AG09319 (cell line): ENCODE measurements around the gene PIGU.

Source experiments
- DNase-seq: peaks from one replicate; pipeline ENCODE4 v3.0.0-alpha.2; 2010; ENCODE audit warnings: low read depth; ENCODE audit errors: extremely low read depth
- TF ChIP-seq, protein P1 (sequence below): IDR thresholded peaks from 2 replicates; pipeline ENCODE4 v1.5.1; 2011; ENCODE audit warnings: low read depth, mild to moderate bottlenecking, inconsistent platforms, low read length, moderate library complexity

PIGU gene

DNA sequence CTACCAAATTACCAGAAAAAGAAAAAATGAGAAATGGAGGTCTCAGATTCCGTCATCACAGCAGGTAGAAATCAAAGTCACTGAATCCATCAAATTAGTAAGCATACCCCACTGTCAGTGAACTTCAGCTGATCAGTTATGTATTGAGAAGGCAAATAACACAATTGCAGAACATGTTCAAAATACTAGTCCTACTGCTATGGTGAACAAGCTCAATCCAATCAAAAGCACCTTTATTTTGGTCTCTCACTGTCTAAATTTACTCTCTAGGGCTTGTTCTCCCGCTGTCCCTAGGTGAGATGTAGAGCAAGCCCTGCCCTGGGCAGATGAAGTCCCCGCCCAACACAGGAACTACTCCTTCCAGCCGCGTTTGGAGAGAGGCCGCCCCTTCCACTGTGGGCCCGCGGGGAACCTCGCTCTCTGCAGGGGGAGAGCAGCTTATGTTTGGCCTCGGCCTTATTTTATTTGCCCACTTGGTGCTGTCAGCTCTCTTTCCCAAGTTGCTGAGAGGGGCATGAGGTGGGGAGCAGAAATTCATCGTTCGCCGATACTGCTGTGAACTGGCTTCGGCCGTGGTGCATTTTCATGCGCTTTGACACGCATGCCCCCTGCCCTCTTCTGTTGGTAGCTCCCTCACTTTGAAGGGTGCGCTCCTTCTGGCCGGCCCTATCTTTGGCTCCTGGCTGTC lies 132.6 kb downstream of the PIGU start:
- TF ChIP-seq, protein P1, sequence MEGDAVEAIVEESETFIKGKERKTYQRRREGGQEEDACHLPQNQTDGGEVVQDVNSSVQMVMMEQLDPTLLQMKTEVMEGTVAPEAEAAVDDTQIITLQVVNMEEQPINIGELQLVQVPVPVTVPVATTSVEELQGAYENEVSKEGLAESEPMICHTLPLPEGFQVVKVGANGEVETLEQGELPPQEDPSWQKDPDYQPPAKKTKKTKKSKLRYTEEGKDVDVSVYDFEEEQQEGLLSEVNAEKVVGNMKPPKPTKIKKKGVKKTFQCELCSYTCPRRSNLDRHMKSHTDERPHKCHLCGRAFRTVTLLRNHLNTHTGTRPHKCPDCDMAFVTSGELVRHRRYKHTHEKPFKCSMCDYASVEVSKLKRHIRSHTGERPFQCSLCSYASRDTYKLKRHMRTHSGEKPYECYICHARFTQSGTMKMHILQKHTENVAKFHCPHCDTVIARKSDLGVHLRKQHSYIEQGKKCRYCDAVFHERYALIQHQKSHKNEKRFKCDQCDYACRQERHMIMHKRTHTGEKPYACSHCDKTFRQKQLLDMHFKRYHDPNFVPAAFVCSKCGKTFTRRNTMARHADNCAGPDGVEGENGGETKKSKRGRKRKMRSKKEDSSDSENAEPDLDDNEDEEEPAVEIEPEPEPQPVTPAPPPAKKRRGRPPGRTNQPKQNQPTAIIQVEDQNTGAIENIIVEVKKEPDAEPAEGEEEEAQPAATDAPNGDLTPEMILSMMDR = no peak
- DNase-seq = no peak

DNA sequence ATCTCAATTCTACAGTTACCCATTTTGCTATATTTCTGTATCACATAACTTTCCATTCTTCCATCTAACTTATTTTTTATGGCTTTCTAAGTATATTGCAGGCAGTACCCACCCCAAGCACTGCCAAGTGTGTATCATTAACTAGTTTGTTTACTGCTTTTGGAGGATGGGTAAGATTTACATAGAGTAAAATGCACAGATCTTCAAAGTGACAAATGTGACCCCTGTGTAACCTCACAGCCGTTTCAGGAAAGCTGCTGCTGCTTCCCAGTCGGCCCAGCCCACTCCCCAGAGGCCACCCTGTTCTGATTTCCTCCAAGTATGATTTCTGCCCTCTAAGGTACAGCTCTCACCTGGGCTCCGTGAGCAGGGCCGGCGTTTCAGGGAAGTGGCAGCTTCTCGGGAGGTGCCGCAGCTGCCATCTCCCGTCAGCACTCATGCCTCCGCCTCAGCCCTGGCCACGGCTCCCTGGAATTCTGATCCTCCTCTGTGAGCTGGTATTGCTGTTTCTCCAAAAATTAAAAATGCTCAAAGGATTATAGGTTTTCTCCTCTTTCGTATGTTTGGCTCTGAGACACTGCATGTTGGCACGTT lies 133.3 kb downstream of the PIGU start:
- DNase-seq = no peak
- TF ChIP-seq, protein P1 = no peak

DNA sequence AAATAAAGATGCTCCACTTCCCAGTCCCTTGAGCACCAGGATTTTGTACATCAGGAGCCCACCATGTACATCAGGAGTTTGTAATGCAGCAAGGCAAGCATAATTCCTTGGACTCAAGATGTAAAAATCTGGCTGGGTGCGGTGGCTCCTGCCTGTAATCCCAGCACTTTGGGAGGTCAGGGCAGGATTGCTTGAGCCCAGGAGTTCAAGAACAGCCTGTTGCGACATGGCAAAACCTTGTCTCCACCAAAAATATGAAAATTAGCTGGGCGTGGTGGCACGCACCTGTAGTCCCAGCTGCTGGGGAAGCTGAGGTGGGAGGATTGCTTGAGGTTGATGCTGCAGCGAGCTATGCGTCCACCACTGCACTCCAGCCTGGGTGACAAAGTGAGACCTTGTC lies 134.5 kb downstream of the PIGU start:
- TF ChIP-seq, protein P1 = no peak

DNA sequence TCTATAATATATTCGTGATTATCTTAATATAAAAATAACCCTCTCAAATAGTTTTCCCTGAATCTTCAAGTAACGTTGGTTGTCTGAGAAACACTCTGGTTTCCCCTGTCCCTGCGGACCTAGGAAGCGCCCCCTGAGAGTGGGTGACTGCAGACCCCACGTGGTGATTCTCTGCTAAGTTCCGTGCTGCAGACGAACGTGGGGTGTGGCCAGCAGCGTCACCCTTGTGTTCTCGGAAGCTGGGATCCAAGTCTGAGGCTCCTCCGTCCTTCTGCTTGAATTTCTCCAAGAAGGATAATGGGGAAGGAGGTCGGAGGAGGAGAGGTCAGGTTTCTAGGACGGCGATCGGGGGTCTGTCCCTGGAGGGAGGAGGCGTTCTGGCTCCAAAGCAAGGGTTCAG lies 135.0 kb downstream of the PIGU start:
- TF ChIP-seq, protein P1 = no peak
- no peak for DNase-seq

More for the DNA sequence above, 134.5 kb downstream of the PIGU start:
- DNase-seq = no peak

DNA sequence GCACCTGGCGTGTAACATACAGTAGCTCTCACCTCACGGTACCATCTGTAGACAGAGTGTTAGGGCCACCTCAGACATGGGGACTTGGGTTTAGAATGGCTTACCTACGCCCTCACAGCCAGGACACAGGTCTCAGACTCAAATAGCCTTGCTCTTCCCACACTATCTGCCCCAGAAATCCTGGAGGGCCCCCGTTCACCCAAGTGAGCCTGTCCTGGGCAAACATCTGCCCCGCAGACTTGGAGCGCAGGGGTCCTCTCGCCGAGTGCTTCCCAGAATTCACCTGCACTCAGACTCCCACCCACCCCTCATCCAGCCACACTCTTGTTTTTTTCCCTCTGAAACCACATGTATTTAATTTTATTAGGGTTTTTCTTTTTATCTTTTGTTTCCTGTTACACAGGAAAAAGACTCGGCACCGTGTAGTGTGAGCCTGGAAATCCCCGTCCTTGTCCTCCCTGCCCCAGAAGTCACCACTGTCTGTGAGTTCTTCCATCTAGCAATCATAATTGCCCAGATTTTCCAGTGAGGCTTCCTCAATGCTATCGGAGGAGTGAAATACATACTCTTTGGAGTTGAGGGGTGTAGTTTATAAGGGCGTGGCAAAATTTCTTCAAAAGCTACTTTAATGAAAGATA lies 135.5 kb downstream of the PIGU start:
- TF ChIP-seq, protein P1 = no peak
- no peak for DNase-seq

DNA sequence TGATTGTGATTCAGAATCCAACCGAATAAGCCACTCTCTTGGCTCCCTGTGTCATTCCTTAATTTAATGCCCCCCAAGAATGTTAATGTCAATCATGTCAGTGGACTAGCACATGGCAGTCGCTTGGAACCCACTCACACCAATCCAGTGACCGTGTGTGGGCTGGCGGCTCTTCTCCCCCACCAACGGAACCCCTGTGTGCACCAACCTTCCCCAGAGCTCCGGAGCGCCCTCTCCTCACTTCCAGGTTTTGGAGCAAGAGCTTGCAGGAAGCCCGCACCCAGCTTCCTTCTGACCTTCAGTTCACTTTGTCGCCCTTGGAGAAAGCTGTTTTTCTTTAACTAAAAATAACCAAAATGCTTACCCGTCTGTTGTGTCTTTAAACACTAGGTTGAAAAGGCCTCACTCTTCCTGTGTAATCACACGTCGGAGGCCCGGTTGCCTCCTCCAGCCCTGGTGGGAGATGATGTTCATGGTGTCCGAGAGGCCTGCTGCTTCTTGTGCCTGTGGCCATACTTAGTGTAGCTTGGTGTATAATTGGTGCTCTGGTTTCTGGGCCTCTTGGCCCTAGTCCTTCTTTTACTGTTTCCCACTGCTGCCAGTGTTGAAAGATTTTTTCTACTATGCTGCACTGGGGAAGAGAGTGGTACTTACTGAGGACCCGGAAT lies 136.2 kb downstream of the PIGU start:
- TF ChIP-seq, protein P1 = no peak
- no peak for DNase-seq

DNA sequence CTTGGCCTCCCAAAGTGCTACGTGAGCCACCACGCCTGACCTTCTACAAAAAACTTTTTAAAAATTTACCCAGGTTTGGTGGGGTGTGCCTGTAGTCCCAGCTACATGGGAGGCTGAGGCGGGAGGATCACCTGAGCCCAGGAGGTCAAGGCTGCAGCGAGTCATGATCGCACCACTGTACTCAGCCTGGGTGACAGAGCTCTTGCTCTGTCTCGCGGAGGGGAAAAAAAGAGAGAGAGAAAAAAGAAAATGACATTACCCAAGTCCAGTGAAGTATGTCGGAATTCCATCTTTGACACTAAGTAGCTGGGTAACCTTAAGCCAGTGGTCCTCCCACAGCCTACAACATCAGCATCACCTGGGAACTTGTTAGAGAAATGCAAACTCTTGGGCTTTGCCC lies 137.1 kb downstream of the PIGU start:
- DNase-seq = no peak
- TF ChIP-seq, protein P1 = no peak
